ENCODE data around the gene HOXD8. TPM values are rescaled to one million over a fixed set of nuclear protein-coding genes. Genes with fewer than 3 reads are reported as not detected.

Gene HOXD8
- total RNA-seq, 1 experiment from 2014 or later, result 0.39 TPM

DNA sequence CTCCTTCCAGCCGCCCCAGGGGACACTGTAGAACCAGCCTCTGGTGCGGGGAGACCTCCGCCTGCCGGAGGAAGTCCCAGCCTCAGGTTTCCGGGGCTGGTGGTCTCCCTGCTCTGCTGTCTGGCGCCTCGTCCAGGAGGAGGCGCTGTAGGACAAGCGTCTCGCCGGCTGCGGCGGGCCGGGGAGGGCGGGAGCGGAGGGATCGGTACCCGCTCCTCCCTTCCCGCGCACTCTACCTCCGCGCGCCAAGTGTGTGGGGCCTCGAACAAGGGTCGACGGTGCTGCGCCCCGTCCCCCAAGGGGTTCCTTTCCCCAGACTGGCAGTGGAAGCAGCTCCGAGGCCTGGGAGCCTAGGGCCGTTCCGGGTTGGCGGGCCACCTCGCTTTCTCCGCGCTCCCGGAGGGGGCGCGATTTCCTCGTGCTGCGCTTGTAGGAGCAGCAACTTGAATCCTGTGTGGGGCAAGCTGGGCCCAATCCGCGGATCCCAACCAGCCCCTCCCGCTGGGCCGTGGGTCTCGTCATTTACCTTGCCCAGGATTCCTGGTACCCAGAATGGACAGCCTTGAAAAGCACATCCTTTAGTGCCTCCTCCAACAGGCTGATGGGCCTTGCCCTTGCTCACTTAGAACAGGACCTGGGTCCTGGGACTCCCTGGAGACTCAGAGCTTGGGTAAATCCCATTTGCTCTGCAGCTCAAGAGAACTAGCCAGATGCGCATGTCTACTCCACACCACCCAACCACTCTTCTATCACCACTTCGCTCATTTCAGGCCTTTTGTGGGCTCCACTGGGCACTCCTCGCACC, 11.2 kb downstream of the HOXD8 start:
- POLR2A ChIA-PET (ENCODE audit: unreplicated experiment), result interaction anchor here (0.7 kb wide), 1 partner anchor 1007 kb away, joined by 3 read pairs; no protein-coding TSS in a partner anchor
- peak in 1 of 2 experiments; percentile 60 for DNase-seq
- H4K20me1 ChIP-seq (ENCODE audit: insufficient read depth), result no peaks in the 10 kb centered on the region
- no peaks in the 10 kb centered on the region for H3K9me3 ChIP-seq (ENCODE audit: insufficient read depth, low read depth)
- TF ChIP-seq EZH2 (IDR thresholded peaks at IDR 0.05; ENCODE audit: low read depth), result no peak
- TF ChIP-seq, protein P1, sequence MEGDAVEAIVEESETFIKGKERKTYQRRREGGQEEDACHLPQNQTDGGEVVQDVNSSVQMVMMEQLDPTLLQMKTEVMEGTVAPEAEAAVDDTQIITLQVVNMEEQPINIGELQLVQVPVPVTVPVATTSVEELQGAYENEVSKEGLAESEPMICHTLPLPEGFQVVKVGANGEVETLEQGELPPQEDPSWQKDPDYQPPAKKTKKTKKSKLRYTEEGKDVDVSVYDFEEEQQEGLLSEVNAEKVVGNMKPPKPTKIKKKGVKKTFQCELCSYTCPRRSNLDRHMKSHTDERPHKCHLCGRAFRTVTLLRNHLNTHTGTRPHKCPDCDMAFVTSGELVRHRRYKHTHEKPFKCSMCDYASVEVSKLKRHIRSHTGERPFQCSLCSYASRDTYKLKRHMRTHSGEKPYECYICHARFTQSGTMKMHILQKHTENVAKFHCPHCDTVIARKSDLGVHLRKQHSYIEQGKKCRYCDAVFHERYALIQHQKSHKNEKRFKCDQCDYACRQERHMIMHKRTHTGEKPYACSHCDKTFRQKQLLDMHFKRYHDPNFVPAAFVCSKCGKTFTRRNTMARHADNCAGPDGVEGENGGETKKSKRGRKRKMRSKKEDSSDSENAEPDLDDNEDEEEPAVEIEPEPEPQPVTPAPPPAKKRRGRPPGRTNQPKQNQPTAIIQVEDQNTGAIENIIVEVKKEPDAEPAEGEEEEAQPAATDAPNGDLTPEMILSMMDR (conservative IDR thresholded peaks at IDR 0.05), result peak; percentile 44
- no TSS peak for BruUV-seq (replicated peaks)
- H3K4me1 ChIP-seq (replicated peaks; ENCODE audit: insufficient read depth), result no peaks in the 10 kb centered on the region
- H3K79me2 ChIP-seq (ENCODE audit: low read depth), result no peaks in the 10 kb centered on the region
- no peak overlapping the region for H3K27ac ChIP-seq
- no peak overlapping the region for H3K4me3 ChIP-seq
- H3K27me3 ChIP-seq (ENCODE audit: insufficient read depth, low read depth), result peaks cover 29% of the 10 kb centered on the region; the same call in 1 of the 2 replicates
- CTCF ChIA-PET, result interaction anchor here (0.6 to 1.7 kb wide), 9 partner anchors 254 to 594 kb away, joined by 4 to 23 read pairs (median 6); no protein-coding TSS in a partner anchor
- no peaks in the 10 kb centered on the region for H3K9me2 ChIP-seq (ENCODE audit: insufficient read depth)
- intact Hi-C loops (cut with micrococcal nuclease; ENCODE audit: unreplicated experiment), result loop anchor here (2.0 to 5.0 kb wide), 2 partner anchors 414 to 1007 kb away; no protein-coding TSS in a partner anchor
- no peak overlapping the region for H2AFZ ChIP-seq
- no peaks in the 10 kb centered on the region for H3F3A ChIP-seq (ENCODE audit: insufficient read depth, low read depth)
- no peak overlapping the region for H3K4me2 ChIP-seq
- no peaks in the 10 kb centered on the region for H3K36me3 ChIP-seq (ENCODE audit: low read depth)

DNA sequence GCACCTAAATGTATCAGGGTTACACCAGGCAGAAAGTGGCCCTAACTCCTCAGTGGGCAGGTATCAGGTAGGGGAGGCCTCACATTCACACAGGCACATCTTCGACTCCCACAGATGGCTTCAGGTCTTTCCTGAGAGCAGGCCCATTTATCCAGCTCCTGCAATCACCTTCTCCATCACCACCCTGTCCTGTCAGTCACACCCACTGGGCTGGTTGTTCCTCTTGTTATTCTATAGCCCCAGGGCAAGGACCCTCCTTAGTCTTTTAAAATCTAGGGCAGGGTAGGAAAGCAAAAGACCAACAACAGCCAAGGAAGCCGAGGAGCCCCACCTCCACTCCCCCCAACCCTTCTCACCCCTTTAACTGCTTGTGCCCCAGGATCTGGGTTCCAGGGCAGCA, 12.8 kb downstream of the HOXD8 start:
- POLR2A ChIA-PET (ENCODE audit: unreplicated experiment), result no interaction called here

DNA sequence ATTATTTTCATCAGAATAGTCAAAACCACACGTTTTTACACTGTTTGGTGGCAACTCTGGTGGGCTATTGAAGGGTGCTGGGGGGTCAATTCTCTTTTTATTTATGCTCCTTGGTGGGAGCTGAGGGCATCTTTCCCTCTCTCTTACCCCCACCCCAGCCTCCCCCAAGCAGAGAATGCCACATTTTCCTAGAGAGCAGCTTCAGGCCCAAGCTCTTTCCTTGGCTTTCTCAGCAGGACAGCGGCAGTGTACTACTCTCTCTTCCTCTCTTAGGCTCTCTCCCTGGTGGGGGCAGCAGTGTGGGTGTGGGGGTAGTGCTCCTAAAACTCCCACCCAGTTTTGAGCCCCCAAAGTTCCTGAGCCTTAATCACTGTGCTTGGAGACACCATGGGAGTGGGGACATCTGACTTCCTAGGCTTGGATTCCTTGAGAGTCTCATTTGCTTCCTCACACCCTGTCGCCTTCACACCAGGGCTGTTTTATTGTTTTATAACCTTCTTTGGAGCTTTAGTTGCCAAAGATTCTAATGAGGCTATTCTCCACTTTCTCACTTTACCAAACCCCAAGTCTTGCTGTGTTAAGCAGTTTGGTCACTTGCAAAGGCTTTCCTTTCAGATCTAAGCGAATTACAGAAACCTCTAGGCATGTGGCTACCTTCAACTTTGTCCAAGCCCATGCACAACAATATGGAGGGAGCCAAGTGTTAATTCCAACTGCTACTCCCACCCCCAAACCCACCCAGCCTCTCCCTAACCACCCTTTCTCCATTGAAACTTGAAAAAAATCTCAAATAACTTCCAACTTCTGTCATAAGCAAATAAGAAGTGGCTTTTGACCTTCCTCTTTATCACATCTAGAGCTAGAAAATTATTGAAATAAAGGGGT, 15.8 kb downstream of the HOXD8 start:
- no peaks in the 10 kb centered on the region for H3K79me2 ChIP-seq (ENCODE audit: low read depth)
- CTCF ChIA-PET, result interaction anchor here (2.0 kb wide), 1 partner anchor 509 kb away, joined by 6 read pairs; no protein-coding TSS in a partner anchor
- no peaks in the 10 kb centered on the region for H3F3A ChIP-seq (ENCODE audit: insufficient read depth, low read depth)
- no peak overlapping the region for H3K4me3 ChIP-seq
- TF ChIP-seq, protein P1 (conservative IDR thresholded peaks at IDR 0.05), result no peak
- no peak for TF ChIP-seq EZH2 (IDR thresholded peaks at IDR 0.05; ENCODE audit: low read depth)
- H3K4me2 ChIP-seq, result no peak overlapping the region
- no peak for DNase-seq
- no peaks in the 10 kb centered on the region for H3K4me1 ChIP-seq (replicated peaks; ENCODE audit: insufficient read depth)
- no peak overlapping the region for H2AFZ ChIP-seq
- no peaks in the 10 kb centered on the region for H4K20me1 ChIP-seq (ENCODE audit: insufficient read depth)
- no peaks in the 10 kb centered on the region for H3K36me3 ChIP-seq (ENCODE audit: low read depth)
- no peak overlapping the region for H3K27ac ChIP-seq
- intact Hi-C loops (cut with micrococcal nuclease; ENCODE audit: unreplicated experiment), result no loop called here
- no peaks in the 10 kb centered on the region for H3K9me2 ChIP-seq (ENCODE audit: insufficient read depth)
- POLR2A ChIA-PET (ENCODE audit: unreplicated experiment), result no interaction called here
- H3K9me3 ChIP-seq (ENCODE audit: insufficient read depth, low read depth), result no peaks in the 10 kb centered on the region
- BruUV-seq (replicated peaks), result no TSS peak
- peaks cover 68% of the 10 kb centered on the region for H3K27me3 ChIP-seq (ENCODE audit: insufficient read depth, low read depth)

More for the DNA sequence above, 12.8 kb downstream of the HOXD8 start:
- Histone ChIP-seq H3K27me3 (ENCODE audit: insufficient read depth, low read depth) (peaks cover 45% of the 10 kb centered on the region), H3K4me2 (no peak overlapping the region), H3K36me3 (ENCODE audit: low read depth) (no peaks in the 10 kb centered on the region), H3K9me2 (ENCODE audit: insufficient read depth) (no peaks in the 10 kb centered on the region), H3K9me3 (ENCODE audit: insufficient read depth, low read depth) (no peaks in the 10 kb centered on the region), H4K20me1 (ENCODE audit: insufficient read depth) (no peaks in the 10 kb centered on the region), H3K4me1 (replicated peaks; ENCODE audit: insufficient read depth) (no peaks in the 10 kb centered on the region), H2AFZ (no peak overlapping the region), H3K27ac (no peak overlapping the region), H3K4me3 (no peak overlapping the region), H3F3A (ENCODE audit: insufficient read depth, low read depth) (no peaks in the 10 kb centered on the region), H3K79me2 (ENCODE audit: low read depth) (no peaks in the 10 kb centered on the region)
- no TSS peak for BruUV-seq (replicated peaks)
- TF ChIP-seq, protein P1 (conservative IDR thresholded peaks at IDR 0.05), result no peak
- no peak for DNase-seq
- CTCF ChIA-PET, result no interaction called here
- intact Hi-C loops (cut with micrococcal nuclease; ENCODE audit: unreplicated experiment), result loop anchor here (5.0 kb wide), 1 partner anchor 1005 kb away; no protein-coding TSS in a partner anchor
